ENCODE data around the gene NPTX1. TPM values are rescaled to one million over a fixed set of nuclear protein-coding genes. Genes with fewer than 3 reads are reported as not detected.
A peak's percentile ranks its signal among the peaks of the same experiment; 100 is the strongest.

NPTX1 gene
- total RNA-seq, 1 donor from 2014 or later: 0.31 TPM

DNA sequence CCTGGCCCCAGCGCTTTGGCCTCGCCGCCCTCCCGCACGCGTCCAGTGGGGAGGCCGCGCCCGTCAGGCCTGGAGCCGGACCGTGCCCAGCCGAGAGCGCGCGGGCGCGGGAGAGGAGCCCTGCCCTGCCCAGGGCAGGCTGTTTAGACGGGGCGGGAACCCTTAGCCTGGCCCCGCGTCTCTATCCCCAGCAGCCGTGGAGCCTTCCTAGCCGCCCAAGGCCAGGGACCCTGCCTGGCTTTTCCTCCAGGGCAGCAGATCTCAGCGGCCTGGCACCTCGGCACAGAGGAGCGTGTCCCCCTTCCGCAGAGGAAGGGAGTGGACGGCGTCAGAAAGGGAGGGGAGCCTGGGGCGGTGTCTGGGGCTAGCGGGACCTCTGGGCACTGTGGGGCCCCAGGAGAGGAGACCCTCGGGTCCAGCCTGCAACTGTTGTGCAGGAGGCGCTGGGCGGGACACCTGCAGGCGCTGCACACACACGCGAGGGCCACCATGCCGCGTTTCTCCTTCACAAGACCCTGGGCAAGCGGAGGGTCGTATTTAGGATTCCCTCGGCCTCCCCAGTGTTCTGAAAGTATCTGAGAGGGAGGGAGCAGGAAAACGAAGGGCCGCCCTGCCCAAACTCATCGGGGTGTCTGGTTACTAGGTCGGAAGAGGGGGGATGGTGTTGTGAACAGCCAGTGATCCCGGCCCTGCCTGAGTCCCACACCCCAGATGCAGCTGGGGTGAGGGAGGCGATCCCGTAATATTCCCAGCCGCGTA lies 2.3 kb upstream of the NPTX1 start:
- DNase-seq: no peak

DNA sequence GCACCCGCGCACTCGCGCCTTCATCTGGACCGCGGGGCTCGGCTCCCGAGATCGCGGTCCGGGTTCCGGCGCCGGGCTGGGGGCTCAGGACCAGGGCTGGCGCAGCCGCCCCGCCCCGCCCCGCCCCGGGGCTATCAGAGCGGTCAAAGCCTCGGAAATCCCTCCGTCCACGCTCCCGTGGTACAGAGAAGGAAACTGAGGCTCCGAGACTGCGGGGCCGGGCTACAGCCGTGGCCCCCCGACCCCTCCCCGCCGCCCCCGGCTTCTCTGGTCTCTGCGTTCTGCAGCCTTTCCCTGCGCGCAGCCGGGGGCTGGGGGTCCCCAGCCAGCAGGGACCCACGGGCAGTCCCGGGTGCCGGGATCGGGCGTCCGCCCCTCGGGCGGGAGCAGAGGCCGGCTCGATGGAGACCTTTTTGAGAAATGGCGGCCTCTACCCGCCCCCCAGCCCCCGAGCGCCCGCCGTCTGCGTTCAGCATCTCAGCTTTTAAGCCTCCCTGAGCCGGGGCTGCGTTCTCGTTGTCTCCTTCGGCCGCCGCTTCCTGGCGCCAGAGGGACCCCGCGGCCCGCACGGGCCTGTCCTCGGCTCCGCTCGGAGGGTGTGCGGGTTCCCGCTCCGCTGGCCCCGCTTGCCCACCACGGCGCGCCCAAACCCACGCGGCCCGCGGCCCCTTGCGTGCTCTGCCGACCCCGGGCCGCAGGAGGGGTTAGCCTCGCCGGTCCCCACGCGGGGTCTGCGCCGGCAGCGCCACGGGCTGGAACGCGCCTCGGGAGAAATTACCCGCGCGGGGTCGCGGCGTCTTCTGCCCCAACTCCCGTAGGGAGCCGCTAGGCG lies 1.5 kb upstream of the NPTX1 start:
- peak; percentile 76 for DNase-seq

DNA sequence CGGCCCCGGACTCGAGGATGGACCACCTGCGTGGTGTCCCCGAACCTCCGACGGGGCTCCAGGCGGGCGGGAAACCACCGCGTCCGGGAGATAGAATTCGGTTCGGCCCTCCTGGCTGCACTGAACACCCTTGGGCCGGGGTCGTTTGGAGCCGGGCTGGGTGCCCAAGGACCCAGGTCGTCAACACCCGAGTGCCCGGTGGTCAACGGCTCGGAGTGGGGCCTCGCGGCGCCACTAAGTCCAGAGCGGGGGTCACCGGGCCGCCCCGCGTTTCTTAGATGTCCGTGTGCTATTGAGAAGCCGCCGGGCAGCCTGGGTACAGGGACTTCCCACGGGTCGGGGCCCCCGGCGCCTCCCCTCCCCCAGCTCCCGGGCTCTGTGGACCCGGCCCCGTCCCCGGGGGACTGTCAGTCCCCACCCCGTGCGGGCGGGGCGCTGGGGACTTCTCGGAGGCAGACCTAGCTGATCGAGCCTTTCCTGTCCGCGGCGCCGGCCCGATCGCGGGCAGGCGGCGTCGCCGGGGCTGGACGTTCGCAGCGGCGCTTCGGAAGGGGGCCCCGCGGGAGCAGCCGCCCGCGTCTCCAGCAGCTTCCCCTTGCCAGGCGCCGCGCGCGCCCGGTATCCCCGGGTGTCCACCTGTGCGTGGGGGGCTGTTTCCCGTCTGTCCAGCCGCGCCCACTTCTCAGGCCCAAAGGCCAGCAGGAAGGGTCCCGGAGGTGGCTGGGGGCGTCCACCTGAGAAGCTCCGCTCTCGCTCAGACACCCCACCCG lies 655 bp upstream of the NPTX1 start:
- DNase-seq: no peak

DNA sequence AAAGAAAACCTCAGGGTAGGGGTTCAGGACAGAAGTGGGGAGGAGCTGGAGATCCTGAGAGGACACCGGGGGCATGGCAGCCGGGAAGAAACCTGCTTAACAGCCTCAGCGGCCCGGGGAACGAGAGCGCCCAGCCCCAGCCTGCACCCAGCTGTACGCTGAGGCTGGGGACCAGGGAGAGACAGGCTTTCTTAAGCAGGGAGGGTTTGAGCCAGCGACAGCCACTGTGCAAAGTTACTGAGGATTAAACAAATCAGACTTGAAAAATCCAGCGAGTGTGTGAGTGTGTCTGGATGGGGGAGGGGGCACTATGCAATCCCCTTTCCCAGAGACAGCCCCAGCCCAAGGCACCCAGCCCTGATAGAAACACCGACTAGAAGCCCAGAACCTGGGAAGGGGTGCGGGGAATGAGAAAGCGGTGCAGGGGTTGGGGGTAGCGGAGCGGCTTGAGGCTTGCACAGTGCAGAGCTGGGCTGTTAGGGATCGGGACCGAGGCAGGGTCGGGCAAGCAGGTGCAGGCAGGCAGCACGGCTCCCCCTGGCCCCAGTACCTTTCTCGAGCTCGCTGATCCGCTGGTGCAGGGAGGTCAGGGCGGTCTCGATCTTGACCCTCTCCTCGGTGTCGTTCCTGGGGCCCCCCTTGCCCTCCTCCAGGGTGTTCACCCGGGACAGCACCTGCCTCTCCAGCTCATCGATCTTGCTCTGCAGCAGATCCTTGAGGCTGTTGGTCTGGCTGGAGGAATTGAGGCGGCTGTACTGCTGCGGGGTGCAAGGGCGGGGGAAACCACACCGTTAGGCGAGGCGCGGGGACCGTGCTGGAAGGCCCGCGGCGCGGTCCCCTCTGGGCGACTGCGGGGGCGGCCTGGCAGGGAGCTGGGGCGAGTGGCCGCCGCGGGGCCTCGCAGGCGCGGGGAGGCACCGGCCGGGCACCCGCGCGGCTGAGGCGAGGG lies 1.2 kb downstream of the NPTX1 start:
- no peak for DNase-seq

DNA sequence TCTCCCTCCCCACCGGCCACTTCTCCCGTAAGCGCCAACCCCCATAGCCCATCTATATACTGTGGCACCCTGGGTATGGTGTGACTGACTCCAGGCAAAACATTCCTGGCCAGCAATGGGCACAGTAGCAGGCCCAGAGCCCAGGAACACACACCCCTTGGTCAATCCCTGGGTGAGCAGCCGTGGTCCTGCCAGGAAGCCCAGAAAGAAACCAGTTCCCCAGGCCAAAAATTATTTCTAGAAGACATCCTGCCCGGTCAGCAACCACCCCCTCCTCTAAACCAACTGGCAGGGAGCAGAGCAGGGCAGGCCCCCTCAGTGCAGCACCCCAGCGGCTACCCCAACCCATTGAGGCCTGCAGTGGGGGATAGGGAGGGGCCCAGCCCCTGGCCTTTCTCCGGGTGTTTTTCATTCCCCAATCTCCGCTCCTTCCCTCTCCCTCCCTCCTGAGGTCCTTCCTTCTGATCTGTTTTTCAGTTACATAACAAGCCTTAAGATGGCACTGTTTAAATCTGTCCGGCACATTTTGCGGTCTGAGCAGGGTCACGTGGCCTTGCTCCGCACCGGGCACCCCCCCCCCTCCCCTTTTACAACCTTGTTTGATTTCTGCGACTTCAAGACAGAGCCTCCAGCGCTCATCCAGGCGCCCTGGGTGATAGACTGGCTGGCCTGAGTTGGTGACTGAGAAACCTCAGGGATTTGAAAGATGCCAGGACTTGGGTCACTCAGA lies 2.0 kb downstream of the NPTX1 start:
- no peak for DNase-seq

DNA sequence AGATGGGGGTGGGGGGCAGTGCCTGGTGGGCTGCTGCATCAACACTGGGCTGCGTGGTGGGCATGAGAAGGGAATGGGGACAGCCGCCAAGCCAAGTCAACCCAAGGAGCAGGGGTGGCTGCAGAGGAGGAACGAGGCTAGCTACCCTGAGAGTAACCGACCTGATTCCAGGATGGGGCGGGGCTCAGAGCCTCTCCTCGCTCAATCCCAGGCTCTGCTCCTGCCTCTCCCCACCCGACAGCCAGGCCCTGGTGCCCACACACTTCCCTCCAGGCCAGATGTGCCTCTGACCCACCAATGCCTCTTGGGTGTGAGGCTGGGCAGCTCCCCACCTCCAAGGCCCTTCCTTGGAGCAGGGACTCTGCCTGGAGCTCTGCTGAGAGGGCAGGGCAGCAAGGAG lies 2.7 kb downstream of the NPTX1 start:
- DNase-seq: no peak

DNA sequence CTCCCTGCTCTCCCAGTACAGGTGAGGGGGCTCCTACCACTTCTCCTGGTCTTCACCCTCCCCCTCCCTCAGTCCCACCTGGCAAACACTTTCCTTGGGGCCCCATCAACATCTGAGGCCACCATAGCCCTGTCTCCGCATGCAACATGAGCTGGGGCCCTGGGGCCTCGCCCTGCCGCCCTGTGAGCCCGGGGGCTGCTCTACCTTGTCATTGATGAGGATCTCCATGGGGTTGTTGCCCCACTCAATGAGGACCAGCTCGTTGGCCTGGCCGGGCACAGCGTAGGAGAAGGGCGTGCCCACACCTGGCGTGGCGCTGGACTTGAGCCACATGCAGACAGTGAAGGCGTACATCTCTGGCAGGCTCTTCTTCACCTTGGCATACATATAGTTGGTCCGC lies 3.4 kb downstream of the NPTX1 start:
- DNase-seq: no peak

DNA sequence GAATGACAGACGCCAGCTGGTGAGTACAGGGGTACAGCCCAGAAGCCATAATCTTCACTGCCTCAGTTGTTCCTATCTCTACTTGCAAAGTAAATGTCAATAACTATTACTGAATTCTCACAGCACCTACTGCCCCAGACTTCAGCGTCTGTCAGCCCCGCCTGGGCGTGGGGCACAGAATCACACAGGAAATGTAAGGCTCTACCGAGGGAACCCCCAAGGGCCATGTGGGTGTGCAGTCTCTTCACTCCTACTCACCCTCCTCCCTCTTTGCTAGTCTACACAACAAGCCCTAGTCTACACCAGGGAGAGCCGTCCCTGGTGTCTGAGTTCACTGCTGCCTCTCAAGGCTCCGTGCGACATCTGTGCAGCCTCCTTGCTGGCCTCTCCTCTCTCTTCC lies 4.5 kb downstream of the NPTX1 start:
- DNase-seq: no peak

DNA sequence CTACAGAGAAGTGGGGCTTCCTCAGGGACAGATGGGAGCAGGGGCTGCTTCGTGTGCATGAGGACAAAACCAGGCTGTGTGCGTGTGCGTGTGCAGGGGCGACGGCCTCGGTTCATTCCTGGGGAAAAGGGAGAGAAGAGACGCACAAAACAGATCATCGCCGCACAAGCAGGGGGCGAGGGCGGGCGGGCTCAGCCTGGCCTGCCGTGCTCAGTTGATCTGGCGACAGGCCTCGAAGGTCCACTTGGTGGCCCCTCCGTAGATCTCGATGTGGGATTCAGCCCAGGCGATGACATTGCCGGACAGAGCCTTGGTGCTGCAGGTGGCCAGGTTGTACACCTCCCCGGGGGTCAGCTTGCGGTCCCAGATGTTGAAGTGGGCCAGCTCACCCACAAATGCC lies 5.8 kb downstream of the NPTX1 start:
- DNase-seq: no peak

DNA sequence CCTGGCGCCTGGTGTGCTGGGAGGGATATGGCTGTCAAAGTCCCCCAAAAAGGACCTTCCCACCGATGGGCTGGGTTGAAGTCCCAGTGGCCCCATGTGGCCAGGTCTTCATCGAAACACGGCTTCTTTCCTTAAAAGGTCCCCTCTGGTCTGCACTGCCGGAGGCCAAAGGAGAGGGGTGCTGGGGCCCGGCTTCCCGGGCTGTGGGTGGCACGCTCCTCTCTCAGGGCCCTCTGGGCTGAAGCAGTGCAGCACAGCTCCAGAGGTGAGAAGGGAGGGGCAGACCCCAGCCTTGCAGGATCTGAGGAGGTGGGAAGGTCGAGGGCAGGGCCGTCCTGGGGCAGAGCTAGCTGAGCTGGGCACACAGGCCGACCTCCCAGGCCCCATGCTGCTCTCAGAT lies 6.7 kb downstream of the NPTX1 start:
- no peak for DNase-seq

DNA sequence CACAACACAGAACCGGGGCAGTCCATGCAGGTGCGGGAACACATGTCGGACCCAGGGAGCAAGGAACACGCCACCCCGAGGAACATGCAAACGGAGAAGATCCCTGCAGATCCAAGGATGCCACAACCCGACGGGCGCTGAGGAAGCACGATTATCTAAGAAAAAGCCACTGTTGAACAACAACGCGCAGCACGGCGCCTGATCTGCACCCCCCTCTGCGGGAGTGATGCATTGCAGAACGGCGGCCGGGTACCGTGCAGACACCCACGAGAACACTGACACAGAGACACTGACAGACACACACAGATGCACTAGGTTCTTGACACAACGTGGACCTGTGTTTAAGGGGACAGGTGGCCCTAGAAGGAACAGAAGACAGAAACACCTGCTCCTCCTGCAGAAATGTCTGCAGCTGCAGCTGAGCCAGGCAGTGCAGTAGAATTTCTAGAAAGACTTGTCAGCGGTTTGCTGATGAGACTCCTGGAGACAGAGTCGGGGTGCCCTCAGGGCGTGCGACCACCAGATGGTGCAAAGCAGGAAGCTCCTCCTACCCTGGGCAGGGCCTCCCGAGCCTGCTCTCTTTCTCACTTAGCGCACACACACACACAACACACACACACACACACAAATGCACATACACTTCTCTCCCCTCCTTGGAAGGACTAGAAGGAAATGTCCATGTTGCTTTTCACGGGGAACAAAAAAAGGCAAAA lies 7.5 kb downstream of the NPTX1 start:
- no peak for DNase-seq

DNA sequence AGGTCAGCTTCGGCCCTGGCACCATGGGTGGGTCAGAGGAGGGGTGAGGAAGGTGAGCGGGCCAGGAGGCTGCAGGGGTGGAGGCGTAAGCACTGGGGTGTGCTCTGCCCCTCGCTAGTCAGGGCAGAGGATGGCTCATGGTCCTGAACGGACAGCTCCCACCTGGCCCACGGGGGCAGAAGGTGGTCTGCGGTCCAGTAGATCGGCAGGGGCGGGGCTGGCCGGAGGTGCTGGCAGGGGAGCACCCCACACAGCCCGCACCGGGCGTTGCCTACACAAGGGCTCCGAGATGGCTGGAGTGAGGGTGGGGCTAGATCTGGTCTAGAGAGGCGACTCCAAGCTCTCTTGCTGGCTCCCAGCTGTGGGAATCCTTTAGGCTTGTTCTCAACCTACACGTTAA lies 8.2 kb downstream of the NPTX1 start:
- DNase-seq: no peak

DNA sequence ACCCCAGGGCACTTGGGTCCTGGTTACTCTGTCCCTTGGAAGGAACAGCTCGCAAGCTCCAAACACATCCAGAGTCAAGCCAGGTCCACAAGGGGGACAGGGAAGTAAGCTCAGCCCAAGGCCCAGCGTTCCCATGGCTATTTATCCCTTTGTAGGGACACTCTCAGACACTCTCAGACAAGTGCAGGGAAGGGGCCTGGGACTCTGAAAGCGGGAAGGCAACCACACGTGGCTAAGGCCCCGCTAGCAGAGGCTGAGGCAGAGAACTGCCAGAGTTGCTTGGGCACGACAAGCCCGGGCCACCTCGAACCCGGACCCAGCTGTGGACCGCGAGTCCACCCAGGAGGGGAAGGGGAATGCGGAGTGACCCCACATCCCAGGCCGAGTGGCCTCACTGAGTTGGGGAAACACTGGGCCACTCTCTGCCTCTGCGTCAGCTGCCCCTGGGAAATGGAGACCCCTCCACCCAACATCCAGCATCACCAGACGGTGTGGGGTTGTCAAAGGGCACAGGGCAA lies 10.2 kb downstream of the NPTX1 start:
- no peak for DNase-seq

DNA sequence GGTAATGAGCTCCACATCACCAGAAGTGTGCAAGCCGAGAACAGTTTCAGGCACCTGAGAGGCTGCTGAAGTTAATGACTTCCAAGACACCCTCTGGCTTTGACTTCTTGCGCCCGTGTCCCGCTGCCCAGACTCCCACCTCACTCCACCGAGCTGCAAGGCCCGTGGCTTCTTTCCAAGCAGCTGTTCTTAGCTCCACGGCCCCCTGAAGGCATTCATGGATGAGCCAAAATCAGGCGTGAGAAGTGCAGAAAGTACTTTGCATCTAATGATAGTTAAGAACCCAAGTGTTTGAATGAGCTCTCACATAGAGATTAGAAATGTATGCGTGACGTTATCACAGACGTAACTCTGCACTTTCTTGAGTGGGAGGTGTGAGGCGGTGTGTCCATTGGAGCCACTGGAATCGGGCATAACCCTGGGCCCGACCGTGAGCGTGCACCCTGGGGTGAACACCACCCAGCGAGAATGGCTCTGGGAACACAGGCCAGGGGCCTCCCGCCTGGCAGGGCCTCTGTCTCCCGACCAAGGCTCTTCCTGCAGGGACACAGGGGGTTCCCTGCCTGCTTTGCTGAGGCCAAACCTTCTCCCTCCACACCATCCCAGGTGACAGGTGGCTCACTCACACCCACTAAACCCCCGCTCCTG lies 11.0 kb downstream of the NPTX1 start:
- DNase-seq: peak; percentile 89

DNA sequence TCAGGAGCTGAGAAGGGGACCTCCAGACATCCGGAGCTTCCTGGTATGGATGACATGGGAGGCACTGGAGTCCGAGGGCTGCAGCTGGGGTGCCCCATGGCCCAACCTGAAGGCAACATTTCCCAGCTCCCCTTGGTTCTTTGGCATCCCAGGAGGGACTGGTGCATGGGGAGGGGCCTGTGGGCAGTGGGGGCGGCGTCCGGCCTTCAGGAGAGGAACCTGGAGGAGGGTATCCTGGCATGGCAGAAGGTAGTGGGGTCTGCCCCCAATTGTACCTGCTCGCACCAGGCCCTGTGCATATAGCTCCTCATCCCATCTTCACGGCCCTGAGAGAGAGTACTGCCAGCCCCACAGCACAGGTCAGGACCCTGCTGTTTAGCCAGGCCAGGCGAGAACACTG lies 11.9 kb downstream of the NPTX1 start:
- no peak for DNase-seq

DNA sequence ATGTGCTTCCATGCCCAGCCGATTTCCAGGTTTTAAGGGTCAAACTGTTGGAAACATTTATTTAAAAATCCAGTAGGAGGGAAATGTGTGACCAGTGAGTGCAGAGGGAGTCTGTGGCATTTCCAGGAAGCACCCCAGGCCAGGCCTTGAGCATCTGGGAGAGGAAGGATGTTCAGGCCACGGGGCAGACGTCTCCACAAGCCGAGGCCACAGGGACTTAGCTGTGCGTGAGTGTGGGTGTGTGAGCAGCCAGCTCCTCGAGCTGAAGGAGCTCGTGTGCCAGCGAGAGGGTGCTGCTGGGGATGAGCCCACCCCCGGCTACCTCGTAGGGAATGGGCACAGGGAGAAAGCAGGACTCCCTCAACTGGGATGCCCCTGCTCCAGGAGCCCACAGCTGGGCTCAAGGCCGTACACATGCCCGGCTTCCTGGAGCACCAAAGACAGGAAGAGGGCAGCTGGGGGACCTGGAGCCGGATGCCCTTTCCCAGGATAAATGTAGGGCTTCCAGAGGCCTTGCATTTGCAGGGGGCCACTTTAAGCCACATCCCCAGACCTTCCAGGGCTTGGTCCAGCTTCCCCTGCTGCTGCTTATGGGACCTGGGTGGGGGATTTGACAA lies 12.5 kb downstream of the NPTX1 start:
- no peak for DNase-seq

DNA sequence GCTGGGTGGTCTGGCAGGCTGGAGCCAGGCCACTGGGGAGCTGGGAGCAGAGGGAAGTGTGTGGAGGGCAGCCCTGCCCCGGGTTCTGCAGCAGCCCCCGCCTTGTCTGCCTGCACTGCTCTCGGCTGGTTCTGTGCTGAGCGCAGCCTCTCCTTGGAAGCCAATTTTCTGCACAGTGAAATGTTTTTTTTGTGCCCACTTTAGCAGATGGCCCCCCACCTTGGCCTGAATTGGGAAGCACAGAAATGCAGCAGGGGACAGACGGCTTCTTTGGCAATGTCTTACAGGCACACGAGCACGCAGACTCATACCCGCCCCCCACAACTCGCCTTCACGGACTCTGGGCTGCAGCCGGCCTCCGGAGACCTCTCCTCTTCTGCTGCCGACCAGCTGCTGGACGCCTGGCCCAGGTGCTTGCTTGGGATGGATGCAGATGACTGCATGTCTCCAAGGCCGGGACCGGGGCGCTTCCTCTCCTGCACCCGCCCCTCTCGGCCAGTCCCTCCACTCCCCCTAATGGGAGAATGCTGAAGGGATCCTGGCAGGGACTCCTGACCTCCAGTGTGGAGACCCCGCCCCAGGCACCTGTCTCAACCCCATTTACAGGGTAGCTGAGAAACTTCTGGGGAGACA lies 14.8 kb downstream of the NPTX1 start:
- no peak for DNase-seq

DNA sequence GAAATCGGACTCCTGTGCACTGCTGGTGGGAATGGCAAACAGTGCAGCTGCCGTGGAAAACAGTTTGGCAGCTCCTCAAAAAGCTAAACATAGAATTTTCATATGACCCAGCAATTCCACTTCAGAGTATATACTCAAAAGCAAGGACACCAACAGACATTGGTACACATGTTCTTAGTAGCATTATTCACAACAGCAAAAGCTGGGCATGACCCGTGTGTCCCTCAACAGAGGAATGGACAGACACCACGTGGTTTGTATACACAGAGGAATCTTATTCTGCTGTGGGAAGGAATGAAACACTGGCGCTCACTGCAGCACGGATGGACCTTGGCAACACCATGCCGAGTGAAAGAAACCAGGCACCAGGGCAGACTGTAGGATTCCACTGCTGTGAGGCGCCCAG lies 16.0 kb downstream of the NPTX1 start:
- peak; percentile 77 for DNase-seq

DNA sequence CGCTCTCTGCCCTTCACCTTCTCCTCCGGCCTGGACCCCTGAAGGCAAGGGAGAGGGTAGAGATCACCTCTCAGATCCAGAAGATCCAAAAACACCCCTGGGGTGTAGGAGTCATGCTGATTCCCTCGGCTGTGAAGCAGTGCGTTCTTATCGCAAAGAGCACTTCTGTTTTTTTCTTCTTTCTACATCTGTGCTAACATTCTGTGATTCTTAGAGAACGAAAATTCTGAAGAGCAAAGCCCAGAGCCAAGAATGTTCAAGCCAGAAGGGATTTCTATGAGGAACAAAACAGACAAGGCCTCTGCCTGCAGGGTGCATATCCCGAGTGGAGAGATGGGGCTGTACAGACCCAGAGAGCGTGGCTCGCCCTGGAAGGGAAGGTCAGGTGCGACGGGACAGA lies 17.2 kb downstream of the NPTX1 start:
- DNase-seq: no peak
